GM23338 (cell line): Measurements from ENCODE around the gene ERP29.

Experiments used
- EZH2 ChIP-seq: fragments of 200-600 bp; sonication (generic); IDR thresholded peaks from one replicate; pipeline ENCODE4 v1.8.0; 2017; ENCODE audit warnings: antibody characterized with exemption, mild to moderate bottlenecking, low read depth; ENCODE audit not compliant: unreplicated experiment
- TF ChIP-seq, protein P1 (sequence below), 2 experiments: fragments of 200-600 bp in 1 of 2; sonication (generic) in 1 of 2; conservative IDR thresholded peaks; 2 replicates each; pipeline versions ENCODE4 v1.5.1 to v1.6.1; 2016 to 2017; ENCODE audit warnings: antibody characterized with exemption in 2 of 2, low read depth in 2 of 2, mild to moderate bottlenecking in 2 of 2, moderate library complexity in 1 of 2

GRCh38 chr12:112012775-112013600 is at the start of gene ERP29, which contains the start of gene TMEM116:
- TF ChIP-seq EZH2: no peak
- TF ChIP-seq, protein P1, sequence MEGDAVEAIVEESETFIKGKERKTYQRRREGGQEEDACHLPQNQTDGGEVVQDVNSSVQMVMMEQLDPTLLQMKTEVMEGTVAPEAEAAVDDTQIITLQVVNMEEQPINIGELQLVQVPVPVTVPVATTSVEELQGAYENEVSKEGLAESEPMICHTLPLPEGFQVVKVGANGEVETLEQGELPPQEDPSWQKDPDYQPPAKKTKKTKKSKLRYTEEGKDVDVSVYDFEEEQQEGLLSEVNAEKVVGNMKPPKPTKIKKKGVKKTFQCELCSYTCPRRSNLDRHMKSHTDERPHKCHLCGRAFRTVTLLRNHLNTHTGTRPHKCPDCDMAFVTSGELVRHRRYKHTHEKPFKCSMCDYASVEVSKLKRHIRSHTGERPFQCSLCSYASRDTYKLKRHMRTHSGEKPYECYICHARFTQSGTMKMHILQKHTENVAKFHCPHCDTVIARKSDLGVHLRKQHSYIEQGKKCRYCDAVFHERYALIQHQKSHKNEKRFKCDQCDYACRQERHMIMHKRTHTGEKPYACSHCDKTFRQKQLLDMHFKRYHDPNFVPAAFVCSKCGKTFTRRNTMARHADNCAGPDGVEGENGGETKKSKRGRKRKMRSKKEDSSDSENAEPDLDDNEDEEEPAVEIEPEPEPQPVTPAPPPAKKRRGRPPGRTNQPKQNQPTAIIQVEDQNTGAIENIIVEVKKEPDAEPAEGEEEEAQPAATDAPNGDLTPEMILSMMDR (conservative IDR thresholded peaks at IDR 0.05; ENCODE audit: low read depth in 2 of 2): peak; percentile 27 to 36; a peak in 3 of 4 replicates
